Stimulated activated CD4-positive, alpha-beta T cell treated with anti-CD3 and anti-CD28 coated beads, Interleukin-2, amount 100 ng/mL, for 24 hours (primary cell): ENCODE measurements around the gene F5.

Source experiments
- DNase-seq, 2 donors: peaks; one replicate each; pipeline ENCODE4 v3.0.0-alpha.2; 2020

The F5 gene

GRCh38 chr1:169586395-169587255 is at the start of gene F5:
TSS of gene F5 (minus strand) at chr1:169586481. CDS start at chr1:169586386, 95 bp downstream.
- DNase-seq, result peak; percentile 79 to 82

DNA sequence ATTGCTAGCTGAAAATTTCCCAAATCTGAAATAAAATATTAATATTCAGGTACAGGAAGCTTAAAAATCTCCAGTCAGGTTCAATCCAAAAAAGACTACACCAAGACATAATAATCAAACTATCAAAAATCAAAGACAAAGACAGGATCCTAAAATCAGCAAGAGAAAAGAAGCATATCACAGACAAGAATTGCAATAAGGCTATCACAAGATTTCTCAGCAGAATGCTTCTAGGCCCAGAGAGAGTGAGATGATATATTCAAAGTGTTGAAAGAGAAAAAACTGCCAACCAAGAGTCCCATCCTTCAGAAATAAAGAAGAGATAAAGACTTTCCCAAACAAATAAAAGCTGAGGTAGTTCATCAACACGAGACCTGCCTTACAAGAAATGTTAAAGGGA is 48.6 kb upstream of the F5 start:
- no peak for DNase-seq

DNA sequence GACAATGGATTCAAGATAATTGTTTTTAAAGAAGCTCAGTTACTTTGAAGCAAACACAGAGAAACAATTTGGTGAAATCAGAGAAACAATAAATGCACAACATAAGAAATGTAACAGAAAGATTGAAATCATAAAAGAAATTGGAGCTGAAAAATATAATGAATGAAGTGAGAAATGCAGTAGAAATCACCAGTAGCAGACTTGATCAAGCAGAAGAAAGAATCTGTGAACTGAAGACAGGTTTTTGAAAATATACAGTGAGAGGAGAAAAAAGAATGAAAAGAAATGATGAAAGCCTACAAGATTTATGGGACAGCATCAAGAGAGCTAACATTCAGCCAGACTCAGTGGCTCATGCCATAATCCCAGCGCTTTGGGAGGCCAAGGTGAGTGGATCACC is 47.9 kb upstream of the F5 start:
- DNase-seq, result no peak

- DNase-seq, result no peak
Observed at GRCh38 chr1:169631249-169631648, 45.0 kb upstream of the F5 start.

DNA sequence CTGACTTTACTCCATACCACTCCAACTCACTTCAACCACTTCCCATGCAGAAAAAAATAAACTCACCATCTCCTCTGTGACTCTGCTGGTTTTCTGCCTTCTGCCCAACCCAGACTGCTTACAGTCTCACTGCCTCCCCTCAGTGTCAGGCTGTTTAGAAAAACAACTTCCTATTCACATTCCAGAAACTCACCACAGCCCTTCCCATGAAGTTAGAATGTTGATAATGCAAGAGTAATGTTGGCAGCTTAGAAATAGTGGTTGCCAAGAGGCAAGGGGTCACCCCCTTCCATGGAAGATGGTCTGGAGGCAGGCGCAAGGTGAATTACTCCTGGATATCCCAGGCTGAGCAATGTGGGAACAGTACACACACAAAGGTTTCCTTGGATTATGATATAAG is 43.7 kb upstream of the F5 start, which contains the start of gene SELP:
SELP (minus strand) TSS at position 119 of the 400 bp plus-strand sequence; CDS start at position 69, 50 bp downstream.
- no peak for DNase-seq

DNA sequence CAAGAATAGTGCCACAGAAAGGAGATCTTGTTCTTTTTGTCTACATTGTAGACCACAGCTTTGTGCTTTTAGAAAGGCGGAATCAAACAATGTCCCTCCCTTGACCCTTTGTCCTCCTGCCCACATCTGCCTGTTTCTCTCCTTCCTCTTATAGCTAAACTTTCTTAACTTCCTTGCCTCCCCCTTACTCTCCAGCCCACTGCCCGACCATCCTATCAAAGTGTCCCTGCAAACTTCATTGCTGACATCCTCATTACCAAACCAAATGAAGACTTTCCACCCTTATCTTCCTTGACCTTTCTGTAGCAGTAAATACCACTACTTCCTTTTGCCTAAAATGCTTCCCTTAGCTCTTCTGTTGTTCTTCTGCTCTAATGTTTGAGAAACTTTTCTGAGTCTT is 38.6 kb upstream of the F5 start:
- no peak for DNase-seq

- DNase-seq, result no peak
Observed at GRCh38 chr1:169624122-169624521, 37.8 kb upstream of the F5 start.

GRCh38 chr1:169623132-169623926 is 37.0 kb upstream of the F5 start:
- DNase-seq, result no peak

DNA sequence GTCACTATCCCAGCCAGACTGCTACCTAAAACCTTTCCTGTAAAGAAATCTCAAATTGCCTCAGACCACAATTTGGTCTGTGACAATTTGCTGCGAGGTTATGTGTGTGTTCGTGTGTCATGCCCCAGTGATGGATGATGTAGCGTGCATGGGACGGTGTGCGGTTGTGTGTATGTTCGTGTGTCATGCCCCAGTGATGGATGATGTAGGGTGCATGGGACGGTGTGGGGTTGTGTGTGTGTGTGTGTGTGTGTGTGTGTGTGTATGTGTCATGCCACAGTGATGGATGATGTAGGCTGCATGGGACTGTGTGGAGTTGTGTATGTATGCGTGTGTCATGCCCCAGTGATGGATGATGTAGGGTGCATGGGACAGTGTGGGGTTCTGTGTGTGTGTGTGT is 34.3 kb upstream of the F5 start:
- DNase-seq, result no peak

DNA sequence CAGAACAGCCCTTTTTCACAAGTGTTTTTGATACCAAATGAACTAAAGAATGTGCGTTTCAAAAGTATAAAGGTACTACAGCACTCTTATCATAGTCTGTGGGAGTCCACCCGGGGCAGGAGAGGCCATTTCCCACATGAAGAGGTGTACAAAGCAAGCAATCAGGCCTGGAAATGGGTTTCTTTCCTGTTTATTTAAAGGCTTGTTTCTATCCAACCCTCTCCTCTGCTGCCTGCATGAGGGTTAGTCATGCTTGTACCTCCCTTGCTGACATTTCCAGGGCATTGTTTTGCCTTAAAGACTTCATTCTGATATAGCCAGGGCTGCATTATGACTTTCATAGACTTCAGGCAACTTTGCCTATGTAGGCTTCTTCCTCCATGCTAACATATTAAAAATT is 32.1 kb upstream of the F5 start:
- no peak for DNase-seq

DNA sequence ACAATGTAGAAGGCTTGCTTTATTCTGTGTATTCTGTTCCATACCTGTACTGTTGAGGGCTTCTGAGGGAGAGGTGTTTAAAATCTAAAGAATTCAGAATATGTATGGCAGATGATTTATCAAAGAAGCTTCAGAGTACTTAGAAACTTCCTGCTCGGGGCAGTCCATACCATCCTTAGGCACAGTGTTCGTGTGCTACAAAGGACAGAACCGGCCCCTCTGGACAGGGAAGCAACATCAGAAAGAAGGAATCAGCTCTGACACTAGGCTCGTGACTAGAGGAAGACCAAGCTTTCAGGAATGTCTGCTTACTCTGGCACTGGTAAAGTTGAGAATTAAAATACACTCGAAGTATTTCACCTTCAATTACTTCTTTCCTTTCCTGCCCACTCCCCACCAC is 29.5 kb upstream of the F5 start:
- no peak for DNase-seq

- no peak for DNase-seq
Observed at GRCh38 chr1:169610858-169611257, 24.6 kb upstream of the F5 start.

GRCh38 chr1:169610108-169610507 is 23.8 kb upstream of the F5 start:
- DNase-seq, result no peak

- no peak for DNase-seq
Observed at GRCh38 chr1:169608226-169608625, 21.9 kb upstream of the F5 start.

GRCh38 chr1:169604781-169605560 is 18.7 kb upstream of the F5 start:
- peak; percentile 33 for DNase-seq

DNA sequence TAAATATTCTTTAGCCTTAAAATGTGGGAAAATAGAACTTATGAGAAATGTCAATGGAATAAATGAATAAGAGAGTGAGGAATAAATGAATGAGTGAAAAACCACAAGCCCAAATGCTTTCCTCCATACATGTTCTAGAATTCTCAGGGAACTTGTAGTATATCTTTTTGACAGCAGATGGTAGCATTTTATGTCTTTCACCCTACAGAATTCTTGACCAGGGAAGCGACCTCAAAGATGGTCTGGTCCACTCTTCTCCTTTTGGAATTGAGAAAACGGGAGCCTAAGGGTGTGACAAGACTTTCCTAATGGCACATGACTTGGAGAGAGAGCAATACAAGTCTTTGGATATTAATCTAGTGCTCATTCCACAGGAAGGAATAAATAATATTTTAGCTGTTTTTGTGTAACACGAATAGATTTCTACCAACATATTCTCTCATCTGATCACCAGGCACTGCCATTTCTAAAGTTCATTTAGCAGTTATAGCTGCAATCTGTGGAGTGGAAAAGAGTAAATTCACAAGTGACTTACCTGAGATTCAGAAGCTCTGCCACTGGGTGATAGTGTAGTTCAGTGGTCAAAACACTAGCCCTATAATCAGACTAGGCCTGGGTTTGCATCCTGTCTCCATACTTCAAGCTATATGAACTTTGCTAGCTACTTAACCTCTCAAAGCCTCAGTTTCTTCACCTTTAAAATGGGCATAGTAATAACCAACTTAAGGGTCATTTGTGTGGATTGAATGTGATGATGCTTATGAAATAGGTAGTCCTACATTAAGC is 15.0 kb upstream of the F5 start:
- no peak for DNase-seq

DNA sequence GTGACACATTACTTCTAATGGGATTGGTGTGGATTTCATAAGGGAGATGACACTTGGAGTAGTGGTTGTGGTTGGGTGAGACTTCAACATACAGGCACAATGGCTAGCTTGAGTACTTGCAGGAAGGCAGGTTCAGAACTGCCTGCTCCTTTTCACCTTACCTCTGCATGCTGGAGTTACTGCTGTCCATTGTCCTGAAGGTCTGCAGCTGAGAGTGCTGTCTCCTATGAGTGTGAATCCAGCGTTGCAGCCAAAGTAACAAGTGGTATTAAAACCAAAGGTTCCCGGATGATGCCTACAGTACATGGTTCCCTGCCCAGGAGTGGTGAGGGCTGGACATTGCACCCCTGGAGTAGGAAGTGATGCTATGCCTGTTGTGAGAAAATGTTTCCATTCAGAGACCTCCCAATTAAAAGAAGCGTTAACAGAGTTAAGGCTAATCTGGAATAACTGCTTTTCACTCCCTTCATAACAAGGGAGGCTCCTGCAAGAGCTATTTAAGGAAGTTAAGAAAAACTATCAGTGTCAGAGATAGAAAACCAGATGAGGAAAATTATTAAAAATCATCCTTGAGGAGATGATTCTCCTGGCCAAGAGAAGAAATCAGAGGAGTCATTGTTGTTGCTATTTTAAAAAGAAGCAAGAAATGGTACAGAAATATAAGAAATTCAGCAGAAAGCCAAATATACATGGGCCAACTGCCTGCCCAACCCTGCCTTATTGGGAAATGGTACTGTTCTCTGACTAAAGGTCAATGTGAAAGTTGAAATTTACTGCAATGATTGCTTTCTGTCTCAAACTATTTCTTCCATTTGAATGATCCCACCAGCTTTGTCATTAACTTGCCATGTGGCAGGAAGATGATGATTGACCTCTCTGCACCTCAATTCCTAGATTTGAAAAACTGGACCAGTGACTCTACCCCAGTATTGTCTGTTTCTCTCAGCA is 9.8 kb upstream of the F5 start:
- DNase-seq, result peak in 1 of 2 donors; percentile 9

DNA sequence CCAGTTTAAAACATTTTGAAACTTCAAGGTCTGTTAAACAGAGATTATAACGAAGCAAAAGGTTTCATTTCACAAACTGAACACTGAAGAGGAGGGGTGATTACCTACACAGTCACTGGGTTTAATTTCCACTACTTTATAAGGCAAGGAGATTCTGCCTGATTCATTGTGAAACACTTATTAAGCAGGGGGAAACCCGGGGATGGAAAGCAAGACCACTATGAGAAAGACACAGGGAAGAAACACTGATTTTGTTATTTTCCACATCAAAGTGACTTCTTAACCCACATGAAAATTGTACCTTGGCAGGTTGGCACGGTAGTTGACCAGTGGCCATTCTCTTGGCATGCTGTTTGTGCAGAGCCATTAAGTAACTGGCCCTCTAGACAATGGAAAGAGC is 8.1 kb upstream of the F5 start:
- DNase-seq, result peak; percentile 17 to 57

DNA sequence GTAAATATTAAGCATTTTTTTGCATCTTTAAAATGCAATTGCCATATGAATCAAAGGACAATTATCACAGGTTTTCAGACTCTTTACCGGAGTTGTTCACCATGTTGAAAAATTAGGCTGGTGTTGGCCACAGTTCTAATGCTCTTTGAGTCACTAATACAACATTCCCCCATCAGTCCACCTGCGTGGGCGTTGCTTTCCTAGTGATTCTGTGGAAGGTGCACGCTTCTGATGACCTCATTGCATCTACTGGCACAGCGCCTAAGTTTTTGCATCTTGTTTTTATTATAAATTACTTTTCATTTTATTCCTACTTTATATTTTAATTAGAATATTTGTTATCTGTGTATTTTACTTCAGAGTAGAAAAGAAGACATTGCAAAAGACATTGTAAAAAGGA is 4.7 kb upstream of the F5 start:
- DNase-seq, result peak in 1 of 2 donors; percentile 38

- DNase-seq, result peak; percentile 27 to 39
Observed at GRCh38 chr1:169588785-169589485, 2.7 kb upstream of the F5 start.
